HG02973 (cell line): Measurements from ENCODE around the gene PML.
"Not testable (repeated sequence)": the region's sequence is repeated elsewhere in the genome, so short reads cannot be mapped to it uniquely, and the experiment has no call there.

Experiments
- ATAC-seq: cut with Tn5 transposase; IDR thresholded peaks from one replicate; pipeline ENCODE4 v1.9.1; 2021; ENCODE audit warnings: moderate library complexity; ENCODE audit not compliant: unreplicated experiment

PML gene

DNA sequence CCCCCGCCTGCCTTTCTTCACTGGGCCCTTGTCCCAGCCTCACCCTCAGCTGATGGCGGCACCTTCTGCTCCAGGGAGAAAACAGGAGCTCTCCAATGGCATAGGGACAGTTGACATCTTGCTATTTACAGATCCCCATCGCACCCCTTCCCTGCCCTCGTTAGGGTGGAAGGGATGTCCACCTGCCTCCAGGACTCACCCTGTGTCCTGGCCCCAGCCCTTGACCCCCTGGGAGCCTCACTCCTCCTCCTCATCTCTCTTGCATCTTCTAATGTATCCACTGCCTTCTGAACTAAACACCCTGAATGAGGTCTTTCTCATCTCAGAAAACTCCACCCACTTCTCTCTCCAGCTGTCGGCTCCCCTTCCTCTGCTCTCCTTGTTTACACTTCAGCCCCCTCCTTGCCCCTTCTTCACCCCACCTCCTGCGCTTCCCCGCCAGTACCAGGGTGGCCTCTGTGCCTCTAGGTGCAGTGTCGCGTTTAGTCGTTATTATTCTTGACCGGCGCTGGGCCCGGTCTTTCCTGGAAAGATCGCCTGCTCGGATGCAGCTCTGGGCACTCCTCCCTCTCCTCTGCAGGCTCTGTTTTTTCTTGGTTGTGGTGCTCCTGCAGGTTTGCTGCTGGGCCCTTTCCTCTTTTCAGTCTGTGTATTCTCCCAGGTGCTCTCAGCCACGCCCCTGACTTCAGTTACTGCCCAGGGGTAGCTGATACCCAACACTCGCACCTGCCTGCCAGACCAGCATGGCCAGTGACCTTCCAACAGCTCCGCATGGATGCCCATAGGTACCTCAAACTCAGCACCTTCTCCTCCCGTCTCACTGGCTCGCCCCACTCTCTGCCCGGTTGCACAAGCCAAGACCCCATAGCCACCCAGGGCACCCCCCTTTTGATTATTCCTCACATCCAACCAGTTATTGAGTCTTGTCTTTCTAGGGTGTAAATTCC is 42.9 kb downstream of the PML start:
- ATAC-seq = no peak

DNA sequence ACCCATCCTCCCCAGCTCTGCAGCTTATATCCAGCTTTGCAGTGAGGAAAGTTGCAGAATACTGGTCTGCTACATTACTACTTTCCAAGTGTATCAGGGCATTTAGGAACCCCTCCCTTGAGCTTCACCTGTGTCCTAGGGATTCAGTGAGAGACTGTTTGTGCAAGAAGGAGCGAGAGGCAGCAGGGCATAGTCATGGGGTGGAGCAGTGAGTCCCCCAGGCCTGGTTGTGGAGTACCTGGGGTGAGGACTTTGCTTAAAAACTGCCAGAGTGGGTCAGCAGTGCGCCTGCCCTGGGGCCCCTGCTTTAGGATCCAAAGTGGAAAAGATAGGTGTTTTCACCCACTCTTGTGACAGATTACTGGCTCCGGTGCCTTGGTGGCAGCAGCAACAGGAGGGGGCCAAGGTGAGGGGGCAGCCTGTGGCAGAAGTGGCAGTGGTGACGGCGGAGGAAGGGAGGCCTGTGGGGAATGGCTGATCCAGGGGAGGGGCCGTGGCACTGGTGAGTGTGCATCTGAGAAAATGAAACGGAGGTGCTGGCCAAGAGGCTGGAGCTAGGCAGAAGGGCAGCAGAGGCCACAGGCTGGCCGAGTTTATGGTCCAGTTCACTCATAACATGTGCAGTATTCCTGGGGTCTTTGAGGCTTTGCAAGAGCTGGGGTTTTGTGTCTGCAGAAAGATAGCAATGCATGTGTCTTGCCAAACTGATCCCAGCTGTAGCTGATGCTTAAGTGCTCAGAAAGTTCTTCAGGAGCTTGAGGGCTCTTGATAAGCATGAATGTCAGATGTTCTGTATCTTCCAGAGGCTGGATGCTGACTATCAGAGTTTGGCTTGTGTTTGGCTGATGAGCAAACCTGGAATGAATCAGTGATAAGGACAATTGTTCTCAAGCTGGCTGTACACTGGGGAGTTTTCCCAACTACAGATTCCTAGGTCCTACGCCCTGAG is 44.5 kb downstream of the PML start:
- ATAC-seq = no peak

DNA sequence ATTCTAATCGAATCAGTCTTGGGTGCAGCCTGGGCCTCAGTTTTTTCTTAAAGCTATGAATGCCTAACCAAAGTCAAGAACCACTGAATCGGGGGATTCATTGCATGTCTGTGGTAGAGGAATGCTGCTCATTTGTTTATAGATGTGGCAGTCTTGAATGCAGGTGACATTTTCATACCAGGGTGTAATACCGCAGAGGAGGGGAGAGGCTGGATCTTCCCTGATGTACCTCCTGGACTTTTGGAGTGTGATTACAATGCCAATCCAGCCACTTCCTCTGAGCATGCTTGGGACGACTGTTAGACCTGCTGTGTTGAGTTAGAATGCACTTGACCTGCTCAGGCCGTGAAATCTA is 45.1 kb downstream of the PML start:
- ATAC-seq = no peak

DNA sequence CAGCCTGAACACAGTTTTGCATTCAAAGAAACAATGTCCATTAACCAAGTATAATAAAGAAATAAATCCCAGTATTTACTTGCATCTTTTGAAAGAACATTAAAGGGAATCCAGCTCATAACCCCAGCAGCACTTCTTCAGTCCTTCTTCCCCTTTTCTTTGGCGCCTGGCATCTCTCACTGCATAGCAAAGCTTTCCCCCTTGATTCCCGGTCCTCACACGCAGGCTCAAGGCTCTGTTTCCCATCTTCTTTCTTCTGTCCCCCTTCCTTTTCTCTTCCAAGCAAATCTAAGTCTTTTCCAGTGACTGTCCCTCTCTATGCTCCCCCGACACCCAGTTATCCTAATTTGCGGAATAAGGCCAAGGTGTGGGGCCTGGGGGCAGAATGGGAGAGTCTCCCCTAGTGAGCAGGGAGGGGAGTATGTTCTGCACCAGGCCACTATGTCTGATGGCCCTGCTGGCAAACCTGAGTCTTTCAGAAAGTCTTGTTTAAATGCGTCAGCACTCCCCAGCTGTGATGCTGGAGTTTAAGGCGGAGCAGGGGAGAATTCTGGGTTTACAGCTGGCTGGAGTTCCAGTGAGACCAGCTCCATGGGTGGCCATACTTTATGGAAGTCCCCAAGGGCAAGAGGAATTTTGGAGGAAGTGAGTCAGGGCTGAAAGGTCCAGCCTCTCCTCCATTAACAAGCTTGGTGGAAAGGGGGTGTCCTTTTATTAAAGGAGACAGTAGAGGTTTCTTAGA is 45.8 kb downstream of the PML start:
- ATAC-seq = no peak

DNA sequence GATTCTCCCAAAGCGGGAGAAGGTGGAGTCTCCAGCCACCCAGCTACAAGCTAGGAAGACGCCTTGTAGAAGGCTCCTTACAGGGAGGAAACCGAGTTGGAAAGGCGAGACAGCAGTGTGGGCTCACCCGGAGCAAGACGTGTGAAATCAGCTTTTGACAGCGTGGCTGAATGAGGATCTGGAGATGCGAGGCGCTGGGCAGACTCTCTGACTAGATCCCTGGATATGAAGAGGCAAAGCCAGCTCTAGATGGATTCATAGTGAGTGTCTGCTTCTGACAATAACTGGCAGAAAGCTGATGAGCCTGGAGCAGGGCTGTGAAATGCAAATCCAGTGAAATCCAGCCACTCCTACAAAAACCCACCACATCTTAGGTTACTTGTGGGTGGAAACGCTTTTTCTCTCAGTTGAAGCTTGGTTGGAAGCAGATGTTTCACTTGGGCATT is 46.8 kb downstream of the PML start:
- no peak for ATAC-seq

DNA sequence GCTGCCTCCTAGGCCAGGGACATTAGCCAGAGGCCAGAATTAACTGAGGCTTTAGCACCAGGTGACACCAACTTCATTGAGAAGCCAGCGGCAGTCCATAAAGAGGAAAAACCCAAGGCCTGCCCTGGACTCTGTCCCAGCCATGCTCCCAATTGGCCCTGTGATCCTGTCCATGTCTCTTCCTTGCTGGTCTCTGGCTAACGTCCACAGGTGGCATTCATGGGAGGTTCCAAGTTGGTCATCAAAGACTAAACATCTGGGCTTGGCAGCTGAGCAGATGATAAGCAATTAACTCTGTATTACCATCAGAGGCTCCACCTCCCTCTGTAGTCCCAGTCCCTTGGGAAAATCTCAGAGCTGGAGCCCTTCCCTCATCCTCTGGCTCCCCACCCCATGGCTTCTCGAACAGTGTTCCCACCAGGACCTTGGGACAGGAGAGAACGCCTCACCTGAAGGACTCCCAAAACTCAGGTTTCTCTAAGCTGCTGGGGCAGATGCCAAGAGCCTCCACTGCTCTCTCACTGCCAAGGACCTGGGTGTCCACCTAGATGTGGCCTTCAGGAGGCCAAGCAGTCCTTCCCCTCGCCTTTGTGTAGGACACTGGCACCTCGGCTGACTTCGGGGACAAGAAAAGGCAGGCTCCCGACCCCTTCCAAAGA is 47.4 kb downstream of the PML start:
- ATAC-seq = no peak

DNA sequence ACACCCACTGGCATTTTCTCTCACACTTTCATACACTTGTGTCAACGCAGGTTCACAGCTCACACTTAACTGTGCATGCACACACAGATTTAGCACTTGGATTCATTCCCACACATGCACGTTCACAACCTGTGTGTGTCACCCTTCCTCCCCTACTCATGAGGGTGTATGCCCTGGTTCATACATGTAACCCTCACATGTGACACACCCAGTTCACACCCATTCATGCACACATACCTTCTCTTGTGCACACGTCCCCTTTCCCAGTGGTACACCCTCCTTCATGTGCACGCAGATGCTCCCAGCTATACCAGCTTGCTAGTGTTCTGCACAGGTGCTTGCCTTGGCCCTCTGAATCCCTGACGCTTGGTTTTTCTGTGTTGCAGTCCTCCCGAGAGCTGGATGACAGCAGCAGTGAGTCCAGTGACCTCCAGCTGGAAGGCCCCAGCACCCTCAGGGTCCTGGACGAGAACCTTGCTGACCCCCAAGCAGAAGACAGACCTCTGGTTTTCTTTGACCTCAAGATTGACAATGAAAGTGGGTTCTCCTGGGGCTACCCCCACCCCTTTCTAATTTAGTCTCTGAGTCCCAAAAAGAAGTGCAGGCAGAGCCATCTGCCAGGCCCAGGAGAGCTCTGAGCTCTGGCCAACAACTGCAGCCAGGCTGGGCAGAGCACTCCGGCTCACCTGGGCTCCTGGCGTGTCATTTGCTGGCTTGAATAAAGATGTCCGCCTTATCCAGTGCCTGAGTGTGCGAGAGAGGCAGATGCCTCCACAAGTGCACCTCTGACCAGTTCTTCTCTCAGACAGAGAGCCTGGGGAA is 48.3 kb downstream of the PML start:
- no peak for ATAC-seq

DNA sequence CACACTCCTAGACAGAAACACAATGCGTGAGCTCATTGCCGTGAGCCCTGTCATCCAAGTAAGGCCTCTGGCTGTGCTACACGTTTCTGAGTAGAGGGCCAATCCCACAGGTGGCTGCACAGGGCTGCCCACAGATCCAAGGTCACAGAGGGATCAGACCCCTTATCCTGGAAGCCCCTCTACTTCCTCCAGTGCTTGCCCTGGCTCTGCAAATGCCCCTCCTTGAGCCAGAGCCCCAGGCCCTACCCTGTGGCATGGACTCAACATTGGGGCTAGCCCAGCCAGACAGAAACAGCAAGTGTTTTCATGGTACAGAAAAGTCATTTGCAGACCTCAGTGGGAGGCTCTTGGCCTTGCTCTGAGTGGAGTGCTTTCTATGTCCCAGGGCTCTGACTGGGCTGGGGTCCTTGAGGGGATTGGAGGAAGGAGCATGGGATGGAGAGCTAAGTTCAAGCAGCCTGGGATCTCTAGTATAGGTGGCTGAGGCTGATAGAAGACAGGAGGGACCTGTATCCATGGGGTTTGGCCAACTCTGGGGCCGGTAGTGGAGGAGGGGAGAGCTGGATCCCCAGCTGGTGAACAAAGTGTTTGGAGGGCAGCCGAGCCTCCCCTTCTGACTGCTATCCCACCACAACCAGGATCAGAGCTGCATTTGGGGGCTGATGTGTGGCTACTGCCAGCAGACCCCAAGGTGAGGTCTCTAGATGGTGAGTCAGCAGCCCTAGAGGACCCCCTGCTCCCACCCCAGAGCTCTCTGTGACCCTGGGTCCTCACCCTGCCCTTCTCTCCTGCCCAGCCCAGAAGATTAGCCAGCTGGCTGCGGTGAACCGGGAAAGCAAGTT is 49.1 kb downstream of the PML start:
- ATAC-seq = no peak

DNA sequence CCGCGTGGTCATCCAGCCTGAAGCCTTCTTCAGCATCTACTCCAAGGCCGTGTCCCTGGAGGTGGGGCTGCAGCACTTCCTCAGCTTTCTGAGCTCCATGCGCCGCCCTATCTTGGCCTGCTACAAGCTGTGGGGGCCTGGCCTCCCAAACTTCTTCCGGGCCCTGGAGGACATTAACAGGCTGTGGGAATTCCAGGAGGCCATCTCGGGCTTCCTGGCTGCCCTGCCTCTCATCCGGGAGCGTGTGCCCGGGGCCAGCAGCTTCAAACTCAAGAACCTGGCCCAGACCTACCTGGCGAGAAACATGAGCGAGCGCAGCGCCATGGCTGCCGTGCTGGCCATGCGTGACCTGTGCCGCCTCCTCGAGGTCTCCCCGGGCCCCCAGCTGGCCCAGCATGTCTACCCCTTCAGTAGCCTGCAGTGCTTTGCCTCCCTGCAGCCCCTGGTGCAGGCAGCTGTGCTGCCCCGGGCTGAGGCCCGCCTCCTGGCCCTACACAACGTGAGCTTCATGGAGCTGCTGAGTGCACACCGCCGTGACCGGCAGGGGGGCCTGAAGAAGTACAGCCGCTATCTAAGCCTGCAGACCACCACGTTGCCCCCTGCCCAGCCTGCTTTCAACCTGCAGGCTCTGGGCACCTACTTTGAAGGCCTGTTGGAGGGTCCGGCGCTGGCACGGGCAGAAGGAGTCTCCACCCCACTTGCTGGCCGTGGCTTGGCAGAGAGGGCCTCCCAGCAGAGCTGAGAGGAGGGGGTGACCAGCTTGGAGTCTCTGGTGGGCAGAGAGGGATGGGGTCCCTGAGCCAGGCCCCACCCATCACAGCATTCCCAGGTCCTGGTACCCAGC is 50.0 kb downstream of the PML start:
- ATAC-seq = no peak

DNA sequence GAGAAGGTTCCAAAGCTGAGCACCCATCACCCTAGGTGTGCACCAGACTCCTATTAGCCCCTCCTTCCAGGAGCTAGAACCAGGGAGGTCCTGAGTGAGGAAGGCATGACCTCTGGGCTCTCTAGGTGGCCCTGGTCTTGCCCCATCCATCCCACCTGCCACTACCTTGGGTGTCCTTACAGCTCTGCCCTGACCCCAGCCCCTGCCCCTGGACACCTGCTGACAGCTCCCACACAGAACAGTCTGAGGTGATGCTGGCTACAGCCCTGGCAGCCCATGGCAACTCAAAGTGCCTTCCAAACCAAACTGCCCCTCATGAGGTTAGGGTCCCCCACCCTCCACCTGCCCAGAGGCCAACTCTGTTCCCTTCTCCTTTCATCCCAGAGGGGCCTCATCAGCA is 50.7 kb downstream of the PML start:
- ATAC-seq = no peak

DNA sequence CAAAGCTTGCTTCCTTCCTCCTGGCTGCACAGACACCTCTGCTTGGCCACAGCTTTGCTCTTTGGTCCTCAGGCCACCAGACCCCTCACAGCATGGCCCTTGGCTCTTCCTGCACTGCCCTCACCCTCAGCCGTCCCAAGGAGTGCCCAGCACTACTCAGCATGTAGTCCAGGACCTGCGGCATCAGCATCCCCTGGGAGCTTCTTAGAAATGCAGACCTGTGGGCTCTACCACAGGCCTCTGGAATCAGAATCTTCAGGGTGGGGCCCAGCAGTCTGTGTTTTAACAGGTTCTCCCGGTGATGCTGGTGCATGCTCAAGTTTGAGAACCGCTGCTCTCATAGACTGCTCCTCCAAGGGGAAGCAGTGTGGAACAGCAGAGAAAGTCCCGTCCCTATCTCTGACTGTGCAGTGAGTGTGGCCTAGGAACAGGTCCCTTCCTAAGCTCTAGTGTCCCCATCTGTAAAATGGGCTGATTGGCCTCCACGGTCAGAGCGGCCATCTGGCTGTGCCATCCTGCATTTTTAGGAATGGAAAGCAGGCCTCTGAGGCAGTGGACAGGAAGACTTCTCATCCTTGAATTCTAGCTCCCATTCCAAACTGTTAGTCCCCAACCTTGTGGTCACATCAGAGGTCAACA is 51.2 kb downstream of the PML start:
- ATAC-seq = no peak

DNA sequence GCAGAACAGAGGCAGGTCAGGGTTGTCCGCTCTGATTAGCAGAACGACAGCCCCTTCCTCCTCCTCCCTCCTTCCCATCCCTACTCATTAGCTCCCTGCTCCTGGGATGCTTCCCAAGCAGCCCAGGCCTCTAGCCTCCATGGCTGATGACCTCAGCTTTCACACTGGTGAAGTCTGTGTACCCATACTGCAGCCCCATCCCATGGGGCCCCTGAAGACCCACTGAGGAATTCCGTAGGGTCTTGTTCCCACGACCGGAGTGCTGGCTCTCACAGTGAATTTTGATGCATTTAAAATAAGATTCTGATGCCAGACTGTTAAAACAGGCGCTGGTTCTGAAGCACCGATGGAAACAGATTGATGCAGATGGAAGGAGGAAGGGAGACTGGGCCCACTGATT is 51.8 kb downstream of the PML start:
- no peak for ATAC-seq

DNA sequence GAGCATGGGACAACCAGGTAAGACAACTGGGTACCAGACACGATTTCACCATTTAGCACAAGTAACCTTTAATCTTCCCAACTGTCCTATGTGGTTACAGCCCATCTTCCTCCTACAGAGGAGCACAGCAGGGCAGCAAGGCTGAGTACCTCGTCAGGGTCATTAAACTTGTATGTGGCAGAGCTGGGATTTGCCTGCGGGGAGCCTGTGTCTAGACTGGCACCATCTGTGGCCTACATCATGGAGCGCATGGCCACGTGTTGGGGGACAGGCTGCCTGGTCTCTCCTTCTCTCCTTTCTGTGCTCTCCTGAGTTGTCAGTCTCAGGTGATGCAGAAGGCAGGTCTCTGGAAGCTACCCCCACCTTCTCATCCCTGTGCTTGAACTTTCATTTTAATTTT is 55.6 kb downstream of the PML start:
- ATAC-seq = no peak

DNA sequence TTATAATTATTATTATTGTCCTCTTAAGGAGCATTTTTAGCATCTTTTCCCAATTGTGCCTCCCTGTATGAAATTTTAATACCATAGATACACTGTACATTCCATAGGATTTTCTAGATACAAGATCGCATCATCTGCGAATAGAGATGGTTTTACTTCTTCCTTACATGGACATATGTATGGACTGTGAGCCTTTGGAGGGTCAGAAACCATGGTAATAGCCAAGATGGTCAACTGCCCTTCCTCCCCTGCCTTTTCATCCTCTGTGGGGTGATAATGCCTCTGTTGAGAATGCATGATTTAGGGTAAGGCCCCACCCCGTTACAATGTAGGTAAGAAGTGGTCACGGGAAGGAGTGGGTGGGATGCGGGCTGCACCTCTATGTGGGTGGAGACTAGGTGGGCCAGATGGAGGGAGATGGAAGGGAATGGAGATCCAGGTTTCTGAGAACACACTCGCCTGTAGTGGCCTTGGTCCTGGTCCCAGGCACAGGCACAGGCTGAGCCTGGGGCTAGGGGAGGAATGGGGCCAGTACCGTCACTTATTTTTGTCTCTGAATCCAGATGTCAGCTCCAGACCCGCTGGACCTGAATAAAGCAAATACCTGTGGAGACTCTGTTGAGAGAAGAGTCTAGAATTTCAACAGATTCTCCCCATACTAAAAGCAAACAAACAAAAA is 56.2 kb downstream of the PML start:
- no peak for ATAC-seq

DNA sequence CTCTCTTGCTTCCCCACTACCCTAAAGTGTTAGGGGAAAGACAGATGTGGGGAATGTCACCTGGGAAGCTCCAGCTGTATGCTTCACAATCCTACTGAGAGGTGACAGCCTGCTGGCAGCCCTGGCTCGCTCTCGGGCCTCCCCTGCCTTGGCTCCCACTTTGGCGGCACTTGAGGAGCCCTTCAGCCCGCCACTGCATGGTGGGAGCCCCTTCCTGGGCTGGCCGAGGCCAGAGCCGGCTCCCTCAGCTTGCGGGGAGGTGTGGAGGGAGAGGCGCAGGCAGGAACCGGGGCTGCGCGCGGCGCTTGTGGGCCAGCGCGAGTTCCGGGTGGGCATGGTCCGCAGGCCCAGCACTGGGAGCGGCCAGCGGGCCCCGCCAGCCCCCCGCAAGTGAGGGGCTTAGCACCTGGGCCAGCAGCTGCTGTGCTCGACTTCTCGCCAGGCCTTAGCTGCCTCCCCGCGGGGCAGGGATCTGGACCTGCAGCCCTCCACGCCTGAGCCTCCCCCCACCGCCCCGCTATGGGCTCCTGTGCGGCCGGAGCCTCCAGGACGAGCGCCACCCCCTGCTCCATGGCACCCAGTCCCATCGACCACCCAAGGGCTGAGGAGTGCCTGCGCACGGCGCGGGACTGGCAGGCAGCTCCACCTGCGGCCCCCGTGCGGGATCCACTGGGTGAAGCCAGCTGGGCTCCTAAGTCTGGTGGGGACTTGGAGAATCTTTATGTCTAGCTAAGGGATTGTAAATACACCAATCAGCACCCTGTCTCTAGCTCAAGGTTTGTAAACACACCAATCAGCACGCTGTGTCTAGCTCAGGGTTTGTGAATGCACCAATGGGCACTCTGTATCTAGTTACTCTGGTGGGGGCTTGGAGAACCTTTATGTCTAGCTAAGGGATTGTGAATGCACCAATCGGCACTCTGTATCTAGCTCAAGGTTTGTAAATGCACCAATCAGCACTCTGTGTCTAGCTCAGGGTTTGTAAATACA is 58.0 kb downstream of the PML start:
- not testable (repeated sequence) for ATAC-seq

DNA sequence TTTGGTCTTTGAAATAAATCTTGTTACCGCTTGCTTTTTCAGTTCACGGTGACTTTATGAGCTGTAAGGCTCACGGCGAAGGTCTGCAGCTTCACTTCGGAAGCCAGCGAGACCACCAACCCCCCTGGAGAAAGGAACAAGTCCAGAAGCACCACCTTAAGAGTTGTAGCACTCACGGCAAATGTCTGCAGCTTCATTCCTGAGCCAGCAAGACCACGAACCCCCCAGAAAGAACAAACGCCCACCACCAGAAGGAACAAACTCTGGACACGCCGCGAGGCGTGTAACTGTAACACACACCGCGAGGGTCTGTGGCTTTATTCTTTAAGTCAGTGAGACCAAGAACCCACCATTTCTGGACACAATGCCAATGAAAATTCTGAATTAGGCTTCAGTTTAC is 59.0 kb downstream of the PML start:
- no peak for ATAC-seq
